A549 (cell line): Measurements from ENCODE around the gene APOBR. TPM values are rescaled to one million over a fixed set of nuclear protein-coding genes. Genes with fewer than 3 reads are reported as not detected.
"Not testable (repeated sequence)": the region's sequence is repeated elsewhere in the genome, so short reads cannot be mapped to it uniquely, and the experiment has no call there.

Experiments
- ATAC-seq, 2 experiments: fragments of 200-7000 bp in 1 of 2; fragments of >200 bp in 1 of 2; cut with Nextera tagmentation in 1 of 2; cut with Tn5 transposase in 1 of 2; 3 replicates each; pipeline versions ENCODE4 v1.8.0 to v1.9.1; 2018 to 2020; ENCODE audit warnings: mild to moderate bottlenecking in 1 of 2, moderate library complexity in 1 of 2
- CTCF ChIA-PET: fragments of 300-600 bp; sonication (Branson Sonifier 250); formaldehyde crosslinking; extraction: SDS; loops from one replicate; lab custom pipeline; 2021; ENCODE audit warnings: antibody characterized with exemption, inconsistent platforms; lab: Yijun Ruan, JAX
- POLR2A ChIA-PET: fragments of 350-600 bp; formaldehyde crosslinking; extraction: SDS; loops from one replicate; lab custom pipeline; 2021; ENCODE audit warnings: antibody characterized with exemption, inconsistent platforms; lab: Yijun Ruan, JAX
- DNase-seq, 2 experiments: peaks; one replicate each; pipeline versions ENCODE4 v3.0.0 to v3.0.0-alpha.2; 2011 to 2016; ENCODE audit warnings: low read depth in 1 of 2, low spot score in 1 of 2
- FAIRE-seq: peaks from 2 replicates; lab custom pipeline; 2011; peaks lifted over from hg19 to GRCh38; lab: Jason Lieb, UNC
- H3K27ac ChIP-seq, 2 experiments: fragments of >200 bp; sonication (Bioruptor Twin); formaldehyde crosslinking; 3 replicates each; pipeline ENCODE4 v1.5.1; 2016 to 2017
- H3K4me1 ChIP-seq: fragments of >200 bp; sonication (Bioruptor Twin); formaldehyde crosslinking; 3 replicates; pipeline ENCODE4 v1.6.1; 2016
- H3K4me2 ChIP-seq: fragments of >200 bp; sonication (Bioruptor Twin); formaldehyde crosslinking; 3 replicates; pipeline ENCODE4 v1.6.1; 2016
- H3K4me3 ChIP-seq: fragments of >200 bp; sonication (Bioruptor Twin); formaldehyde crosslinking; 3 replicates; pipeline ENCODE4 v1.5.1; 2016
- H3K9me3 ChIP-seq: fragments of >200 bp; sonication (Bioruptor Twin); formaldehyde crosslinking; 3 replicates; pipeline ENCODE4 v1.6.1; 2016
- CHD2 ChIP-seq: fragments of 150-350 bp; IDR thresholded peaks from 2 replicates; pipeline ENCODE4 v1.6.1; 2014; ENCODE audit warnings: low read length; ENCODE audit not compliant: partially characterized antibody
- ESRRA ChIP-seq: fragments of 150-350 bp; IDR thresholded peaks from 2 replicates; pipeline ENCODE4 v1.6.1; 2014; ENCODE audit warnings: mild to moderate bottlenecking, low read length, borderline replicate concordance
- FOSL2 ChIP-seq, 2 experiments: fragments of 450-650 bp in 1 of 2; fragments of >200 bp in 1 of 2; sonication (Bioruptor Twin) in 1 of 2; formaldehyde crosslinking; IDR thresholded peaks; 2 replicates each; pipeline versions ENCODE4 v1.5.0 to v1.6.1; 2016 to 2020; ENCODE audit warnings: mild to moderate bottlenecking in 1 of 2, moderate library complexity in 1 of 2
- HEYL ChIP-seq: fragments of 250-450 bp; sonication (Bioruptor Pico); IDR thresholded peaks from 2 replicates; pipeline ENCODE4 v1.8.0; 2021; ENCODE audit warnings: mild to moderate bottlenecking, moderate library complexity
- HMGXB4 ChIP-seq: fragments of 250-450 bp; sonication (Bioruptor Pico); IDR thresholded peaks from 2 replicates; pipeline ENCODE4 v1.5.0; 2021; ENCODE audit warnings: mild to moderate bottlenecking, moderate library complexity, borderline replicate concordance
- HOXA7 ChIP-seq: fragments of 250-450 bp; sonication (Bioruptor Pico); IDR thresholded peaks from 2 replicates; pipeline ENCODE4 v1.5.0; 2020; ENCODE audit warnings: mild to moderate bottlenecking, moderate library complexity
- JUN ChIP-seq, 2 experiments: fragments of >200 bp; sonication (Bioruptor Twin); formaldehyde crosslinking; IDR thresholded peaks; 2 replicates in 1 of 2; 3 replicates in 1 of 2; pipeline ENCODE4 v1.6.1; 2016 to 2017
- KDM5A ChIP-seq: fragments of 200-600 bp; sonication (generic); IDR thresholded peaks from 2 replicates; pipeline ENCODE4 v1.6.1; 2016; ENCODE audit warnings: antibody characterized with exemption, mild to moderate bottlenecking
- MAFK ChIP-seq: fragments of 450-650 bp; IDR thresholded peaks from 2 replicates; pipeline ENCODE4 v1.6.1; 2014; ENCODE audit not compliant: partially characterized antibody
- MAZ ChIP-seq: fragments of 150-350 bp; IDR thresholded peaks from 2 replicates; pipeline ENCODE4 v1.6.1; 2014; ENCODE audit warnings: antibody characterized with exemption, low read depth, low read length, borderline replicate concordance
- NR3C1 ChIP-seq: fragments of >200 bp; sonication (Bioruptor Twin); formaldehyde crosslinking; IDR thresholded peaks from 3 replicates; pipeline ENCODE4 v1.6.1; 2017
- SMC3 ChIP-seq: fragments of >200 bp; sonication (Bioruptor Twin); formaldehyde crosslinking; IDR thresholded peaks from 3 replicates; pipeline ENCODE4 v1.6.1; 2018; ENCODE audit warnings: inconsistent platforms
- TFCP2L1 ChIP-seq: fragments of 250-450 bp; sonication (Bioruptor Pico); IDR thresholded peaks from 2 replicates; pipeline ENCODE4 v1.5.0; 2021; ENCODE audit warnings: mild to moderate bottlenecking
- TP53 ChIP-seq: fragments of 250-450 bp; sonication (Bioruptor Pico); IDR thresholded peaks from 2 replicates; pipeline ENCODE4 v1.5.0; 2021; ENCODE audit warnings: mild to moderate bottlenecking, moderate library complexity
- ZFP36 ChIP-seq: fragments of 450-650 bp; IDR thresholded peaks from 2 replicates; pipeline ENCODE4 v1.6.1; 2014; ENCODE audit warnings: borderline replicate concordance; ENCODE audit not compliant: partially characterized antibody
- WGBS: methylation state at CpG from one replicate; pipeline ENCODE4 v1.1.6; 2017; ENCODE audit errors: missing lambda C conversion rate; 5-methylcytosine and 5-hydroxymethylcytosine counted together
- polyA plus RNA-seq, 4 experiments: library from polyadenylated mRNA; depleted of rRNA in 3 of 4; stranded (reverse); fragments of >200 nt; fragmentation: RNase III in 1 of 4; extraction: RNeasy Plus Mini Kit Qiagen cat#74134 plus additional on column Dnase treatment in 1 of 4; gene quantifications; 2 replicates in 3 of 4; 3 replicates in 1 of 4; pipeline ENCODE4 v1.2.3, GENCODE V29; 2011 to 2017
- TF ChIP-seq, protein P1 (sequence below): fragments of >200 bp; sonication (Bioruptor Twin); formaldehyde crosslinking; IDR thresholded peaks from 2 replicates; pipeline ENCODE4 v1.6.1; 2016
- TF ChIP-seq, protein P2 (sequence below): fragments of 200-600 bp; sonication (generic); IDR thresholded peaks from 2 replicates; pipeline ENCODE4 v1.6.1; 2016; ENCODE audit warnings: antibody characterized with exemption, mild to moderate bottlenecking, moderate library complexity

The APOBR gene
- polyA plus RNA-seq, 2 of the 4 experiments (the other 2 are of a cell fraction): 0.01 to 0.08 TPM

GRCh38 chr16:28498666-28499381, 4.4 kb downstream of the APOBR start (continued):
- no peak for TF ChIP-seq TFCP2L1

- Histone ChIP-seq H3K4me1 (no peaks in the 10 kb centered on the region), H3K4me3 (no peak overlapping the region), H3K9me3 (no peaks in the 10 kb centered on the region), H3K27ac (no peak overlapping the region), H3K4me2 (no peak overlapping the region)
- CTCF ChIA-PET: interaction anchor here (1.0 kb wide), 1 partner anchor 9 kb away, joined by 3 read pairs; the partner anchor contains the start of gene CLN3
- DNase-seq (no peak), FAIRE-seq (no peak), ATAC-seq (no peak)
- 67% methylated on average over 10 of the region's 10 CpGs for WGBS
- TF ChIP-seq TP53 (no peak), MAFK (no peak), HOXA7 (no peak), JUN (IDR thresholded peaks at IDR 0.05) (no peak), MAZ (no peak), HEYL (no peak), NR3C1 (no peak), SMC3 (no peak), ZFP36 (no peak), FOSL2 (IDR thresholded peaks at IDR 0.05) (no peak), FOSL2 (CRISPR knock-in tag; IDR thresholded peaks at IDR 0.05) (no peak), KDM5A (no peak), ESRRA (no peak), HMGXB4 (no peak), TFCP2L1 (no peak), CHD2 (no peak)
- TF ChIP-seq, protein P1, sequence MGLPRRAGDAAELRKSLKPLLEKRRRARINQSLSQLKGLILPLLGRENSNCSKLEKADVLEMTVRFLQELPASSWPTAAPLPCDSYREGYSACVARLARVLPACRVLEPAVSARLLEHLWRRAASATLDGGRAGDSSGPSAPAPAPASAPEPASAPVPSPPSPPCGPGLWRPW: no peak
- TF ChIP-seq, protein P2, sequence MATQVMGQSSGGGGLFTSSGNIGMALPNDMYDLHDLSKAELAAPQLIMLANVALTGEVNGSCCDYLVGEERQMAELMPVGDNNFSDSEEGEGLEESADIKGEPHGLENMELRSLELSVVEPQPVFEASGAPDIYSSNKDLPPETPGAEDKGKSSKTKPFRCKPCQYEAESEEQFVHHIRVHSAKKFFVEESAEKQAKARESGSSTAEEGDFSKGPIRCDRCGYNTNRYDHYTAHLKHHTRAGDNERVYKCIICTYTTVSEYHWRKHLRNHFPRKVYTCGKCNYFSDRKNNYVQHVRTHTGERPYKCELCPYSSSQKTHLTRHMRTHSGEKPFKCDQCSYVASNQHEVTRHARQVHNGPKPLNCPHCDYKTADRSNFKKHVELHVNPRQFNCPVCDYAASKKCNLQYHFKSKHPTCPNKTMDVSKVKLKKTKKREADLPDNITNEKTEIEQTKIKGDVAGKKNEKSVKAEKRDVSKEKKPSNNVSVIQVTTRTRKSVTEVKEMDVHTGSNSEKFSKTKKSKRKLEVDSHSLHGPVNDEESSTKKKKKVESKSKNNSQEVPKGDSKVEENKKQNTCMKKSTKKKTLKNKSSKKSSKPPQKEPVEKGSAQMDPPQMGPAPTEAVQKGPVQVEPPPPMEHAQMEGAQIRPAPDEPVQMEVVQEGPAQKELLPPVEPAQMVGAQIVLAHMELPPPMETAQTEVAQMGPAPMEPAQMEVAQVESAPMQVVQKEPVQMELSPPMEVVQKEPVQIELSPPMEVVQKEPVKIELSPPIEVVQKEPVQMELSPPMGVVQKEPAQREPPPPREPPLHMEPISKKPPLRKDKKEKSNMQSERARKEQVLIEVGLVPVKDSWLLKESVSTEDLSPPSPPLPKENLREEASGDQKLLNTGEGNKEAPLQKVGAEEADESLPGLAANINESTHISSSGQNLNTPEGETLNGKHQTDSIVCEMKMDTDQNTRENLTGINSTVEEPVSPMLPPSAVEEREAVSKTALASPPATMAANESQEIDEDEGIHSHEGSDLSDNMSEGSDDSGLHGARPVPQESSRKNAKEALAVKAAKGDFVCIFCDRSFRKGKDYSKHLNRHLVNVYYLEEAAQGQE: no peak
- POLR2A ChIA-PET: no interaction called here
Observed at GRCh38 chr16:28499854-28500253, 5.4 kb downstream of the APOBR start.

GRCh38 chr16:28500476-28501180, 6.2 kb downstream of the APOBR start:
- H3K9me3 ChIP-seq, H3K27ac ChIP-seq, H3K4me2 ChIP-seq, H3K4me1 ChIP-seq, FAIRE-seq, POLR2A ChIA-PET, ATAC-seq, H3K4me3 ChIP-seq, DNase-seq: not testable (repeated sequence)
- CTCF ChIA-PET: interaction anchor here (1.0 kb wide), 1 partner anchor 9 kb away, joined by 3 read pairs; the partner anchor contains the start of gene CLN3
- WGBS: 78% methylated on average over 18 of the region's 18 CpGs
